Testis (tissue), 3 donors: ENCODE measurements around the gene SH2D3A. TPM values are rescaled to one million over a fixed set of nuclear protein-coding genes. Genes with fewer than 3 reads are reported as not detected.
"Not testable (repeated sequence)": the region's sequence is repeated elsewhere in the genome, so short reads cannot be mapped to it uniquely, and the experiment has no call there.

ENCODE experiments used
- DNase-seq: peaks from one replicate; pipeline ENCODE4 v3.0.0-alpha.2; 2019
- H3K27ac ChIP-seq, 2 donors: fragments of 200-600 bp; sonication (generic); one replicate each; pipeline ENCODE4 v1.5.1; 2019
- H3K27me3 ChIP-seq: fragments of 200-600 bp; sonication (generic); one replicate; pipeline ENCODE4 v1.5.1; 2019
- H3K36me3 ChIP-seq: fragments of 200-600 bp; sonication (generic); one replicate; pipeline ENCODE4 v1.5.1; 2017; ENCODE audit warnings: low read depth; ENCODE audit errors: missing control alignments
- H3K4me1 ChIP-seq: fragments of 200-600 bp; sonication (generic); one replicate; pipeline ENCODE4 v1.5.1; 2019
- H3K4me3 ChIP-seq, 2 donors: fragments of 200-600 bp; sonication (generic); one replicate each; pipeline ENCODE4 v1.5.1; 2017 to 2019
- H3K9me3 ChIP-seq: fragments of 200-600 bp; sonication (generic); one replicate; pipeline ENCODE4 v1.5.1; 2017
- CTCF ChIP-seq, 3 experiments: fragments of 450-650 bp in 2 of 3; fragments of 200-600 bp in 1 of 3; sonication (generic) in 1 of 3; IDR thresholded peaks; one replicate each; pipeline ENCODE4 v1.5.1; 2016 to 2019; ENCODE audit warnings: antibody characterized with exemption in 3 of 3, mild to moderate bottlenecking in 2 of 3, moderate library complexity in 1 of 3
- POLR2A ChIP-seq: fragments of 450-650 bp; IDR thresholded peaks from one replicate; pipeline ENCODE4 v1.6.1; 2017; ENCODE audit warnings: antibody characterized with exemption, mild to moderate bottlenecking, moderate library complexity
- WGBS, 2 donors: methylation state at CpG; one replicate each; pipeline ENCODE4 v1.1.5; 2018; 5-methylcytosine and 5-hydroxymethylcytosine counted together
- intact Hi-C: fragments of 100-400 bp; cut with DNase I; formaldehyde crosslinking; loops from one replicate; pipeline ENCODE4 v1.15.1; 2023; ENCODE audit warnings: low total_unique reads
- polyA plus RNA-seq: library from polyadenylated mRNA; stranded (reverse); fragments of 350-450 nt; fragmentation: Illumina TruSeq; extraction: RNeasy Lipid Tissue Mini Kit (QIAGEN cat#74804); gene quantifications from one replicate; pipeline ENCODE4 v1.2.3, GENCODE V29; 2014; ENCODE audit warnings: low read depth, low replicate concordance; ENCODE audit not compliant: insufficient read depth
- total RNA-seq, 2 donors: library from RNA; depleted of rRNA; stranded (reverse); fragments of >200 nt; gene quantifications; one replicate each; pipeline ENCODE4 v1.2.3, GENCODE V29; 2016

SH2D3A gene
- total and polyA plus RNA-seq, 3 donors from 2014 or later = 7.4 to 12.8 (median 7.5) TPM

- Histone ChIP-seq H3K4me1 (no peaks in the 10 kb centered on the region), H3K9me3 (no peaks in the 10 kb centered on the region), H3K27me3 (no peaks in the 10 kb centered on the region), H3K36me3 (no peaks in the 10 kb centered on the region), H3K27ac (no peak overlapping the region), H3K4me3 (no peak overlapping the region)
- intact Hi-C loops = no loop called here
- no peak for DNase-seq
- TF ChIP-seq POLR2A = no peak
- no peak for TF ChIP-seq CTCF (IDR thresholded peaks at IDR 0.05)
- 62% methylated on average over 8 of the region's 8 CpGs for WGBS, 2 donors
These were observed 35.8 kb upstream of the SH2D3A start for GRCh38 chr19:6803036-6803404.

- Histone ChIP-seq H3K27ac (no peak overlapping the region), H3K4me1 (no peaks in the 10 kb centered on the region), H3K9me3 (no peaks in the 10 kb centered on the region), H3K36me3 (no peaks in the 10 kb centered on the region), H3K4me3 (no peak overlapping the region), H3K27me3 (no peaks in the 10 kb centered on the region)
- DNase-seq = peak; percentile 30
- TF ChIP-seq POLR2A (no peak), CTCF (IDR thresholded peaks at IDR 0.05) (no peak)
- WGBS, 2 donors = 42 to 58% methylated on average over 9 of the region's 9 CpGs
- intact Hi-C loops = no loop called here
These were observed 35.3 kb upstream of the SH2D3A start for GRCh38 chr19:6802336-6803035.

- Histone ChIP-seq H3K27me3 (no peaks in the 10 kb centered on the region), H3K4me1 (no peaks in the 10 kb centered on the region), H3K27ac (no peak overlapping the region), H3K36me3 (no peaks in the 10 kb centered on the region), H3K9me3 (no peaks in the 10 kb centered on the region), H3K4me3 (peak overlapping the region in 1 of 2 donors; percentile 48)
- intact Hi-C loops = no loop called here
- DNase-seq = peak; percentile 60
- TF ChIP-seq POLR2A = no peak
- TF ChIP-seq CTCF (IDR thresholded peaks at IDR 0.05) = no peak
- WGBS, 2 donors = 0 to 9% methylated on average over 8 to 19 of the region's 19 CpGs
These were observed 34.4 kb upstream of the SH2D3A start for GRCh38 chr19:6801485-6802086.

GRCh38 chr19:6800991-6801484 lies 33.8 kb upstream of the SH2D3A start:
- WGBS, 2 donors = 42 to 52% methylated on average over 7 to 10 of the region's 10 CpGs
- Histone ChIP-seq H3K36me3 (no peaks in the 10 kb centered on the region), H3K27ac (no peak overlapping the region), H3K4me3 (peak overlapping the region in 1 of 2 donors; percentile 48), H3K9me3 (no peaks in the 10 kb centered on the region), H3K4me1 (no peaks in the 10 kb centered on the region), H3K27me3 (no peaks in the 10 kb centered on the region)
- intact Hi-C loops = no loop called here
- TF ChIP-seq CTCF (IDR thresholded peaks at IDR 0.05) = no peak
- no peak for TF ChIP-seq POLR2A
- DNase-seq = no peak

- DNase-seq, H3K36me3 ChIP-seq, H3K4me1 ChIP-seq, H3K4me3 ChIP-seq, intact Hi-C loops, H3K27me3 ChIP-seq, H3K27ac ChIP-seq, H3K9me3 ChIP-seq: not testable (repeated sequence)
- WGBS, 2 donors = 80 to 81% methylated on average over 14 of the region's 14 CpGs
These were observed 33.0 kb upstream of the SH2D3A start for GRCh38 chr19:6800160-6800790.
